K562 (cell line): ENCODE measurements around the gene GPER1. TPM values are rescaled to one million over a fixed set of nuclear protein-coding genes. Genes with fewer than 3 reads are reported as not detected.

Source experiments
- ATF1 ChIP-seq, 2 experiments: fragments of 450-650 bp in 1 of 2; IDR thresholded peaks; 2 replicates each; pipeline ENCODE4 v1.6.1; 2016; ENCODE audit warnings: missing compliant biosample characterization in 1 of 2, missing genetic modification characterization in 1 of 2
- BCLAF1 ChIP-seq, 2 experiments: fragments of 450-650 bp in 1 of 2; IDR thresholded peaks; 2 replicates each; pipeline ENCODE4 v1.6.1; 2011 to 2017; ENCODE audit warnings: low read depth in 2 of 2, antibody characterized with exemption in 1 of 2, borderline replicate concordance in 1 of 2, low read length in 1 of 2, mild to moderate bottlenecking in 1 of 2, mixed read lengths in 1 of 2; ENCODE audit not compliant: control insufficient read depth in 1 of 2
- BHLHE40 ChIP-seq: IDR thresholded peaks from 2 replicates; pipeline ENCODE4 v1.6.1; 2011; ENCODE audit warnings: low read length, improper control_type of control experiment
- CBX3 ChIP-seq, 2 experiments: IDR thresholded peaks; 1 replicate in 1 of 2; 2 replicates in 1 of 2; pipeline ENCODE4 v1.6.1; 2012; ENCODE audit warnings: inconsistent platforms in 2 of 2, low read length in 2 of 2, borderline replicate concordance in 1 of 2, control low read depth in 1 of 2
- CCNT2 ChIP-seq: IDR thresholded peaks from 2 replicates; pipeline ENCODE4 v1.6.1; 2011; ENCODE audit warnings: borderline replicate concordance, low read depth, mild to moderate bottlenecking, moderate library complexity, mixed read lengths, low read length; ENCODE audit not compliant: insufficient read length; ENCODE audit errors: extremely low read depth
- CREB5 ChIP-seq: fragments of 250-450 bp; sonication (Bioruptor Pico); IDR thresholded peaks from 2 replicates; pipeline ENCODE4 v1.5.0; 2020; ENCODE audit warnings: mild to moderate bottlenecking
- CREBBP ChIP-seq: IDR thresholded peaks from one replicate; pipeline ENCODE4 v1.6.1; 2012; ENCODE audit warnings: low read depth, mild to moderate bottlenecking, control low read depth, inconsistent platforms, low read length
- GABPB1 ChIP-seq: sonication (generic); formaldehyde crosslinking; IDR thresholded peaks from 2 replicates; pipeline ENCODE4 v1.8.0; 2022; ENCODE audit warnings: mild to moderate bottlenecking, missing genetic modification reagents
- HLTF ChIP-seq: fragments of 450-650 bp; IDR thresholded peaks from 2 replicates; pipeline ENCODE4 v1.6.1; 2016
- PCBP2 ChIP-seq: fragments of 200-400 bp; formaldehyde crosslinking; IDR thresholded peaks from 2 replicates; pipeline ENCODE4 v1.6.1; 2018; ENCODE audit warnings: low read length, low read depth, mild to moderate bottlenecking, moderate library complexity; ENCODE audit not compliant: poor library complexity, severe bottlenecking
- RNF2 ChIP-seq: sonication (generic); IDR thresholded peaks from 2 replicates; pipeline ENCODE4 v1.6.1; 2016
- SRSF1 ChIP-seq: fragments of 200-400 bp; formaldehyde crosslinking; IDR thresholded peaks from 2 replicates; pipeline ENCODE4 v1.6.1; 2017; ENCODE audit warnings: mild to moderate bottlenecking, low read depth, low read length, moderate library complexity
- THAP12 ChIP-seq: fragments of 250-450 bp; sonication (Bioruptor Pico); IDR thresholded peaks from 2 replicates; pipeline ENCODE4 v1.9.0; 2021; ENCODE audit warnings: mild to moderate bottlenecking, inconsistent platforms
- ZBTB9 ChIP-seq: fragments of 450-650 bp; formaldehyde crosslinking; IDR thresholded peaks from 2 replicates; pipeline ENCODE4 v1.4.0; 2020; ENCODE audit warnings: mild to moderate bottlenecking, moderate library complexity
- ZKSCAN1 ChIP-seq: fragments of 150-350 bp; IDR thresholded peaks from 2 replicates; pipeline ENCODE4 v1.6.1; 2016; ENCODE audit warnings: low read depth, low read length
- ZNF583 ChIP-seq: fragments of 250-450 bp; sonication (Bioruptor Pico); IDR thresholded peaks from 2 replicates; pipeline ENCODE4 v1.4.0; 2020
- ZNF644 ChIP-seq: fragments of 200-800 bp; sonication (Bioruptor generic); IDR thresholded peaks from 2 replicates; pipeline ENCODE4 v1.6.1; 2016; ENCODE audit warnings: low read depth, missing genetic modification characterization, missing compliant biosample characterization
- ZNF655 ChIP-seq: fragments of 250-450 bp; sonication (Bioruptor Pico); IDR thresholded peaks from 2 replicates; pipeline ENCODE4 v1.5.0; 2021
- polyA plus RNA-seq, 8 experiments: library from polyadenylated mRNA; depleted of rRNA in 4 of 8; stranded (reverse) in 5 of 8; unstranded in 3 of 8; fragments of >200 nt; fragmentation: Nextera tagmentation in 2 of 8; fragmentation: Illumina TruSeq in 1 of 8; extraction: Ambion mirVana in 2 of 8; extraction: Trizol in 1 of 8; gene quantifications; 2 replicates each; pipeline versions ENCODE4 v1.2.1 to v1.2.3, GENCODE V29; 2011 to 2014; ENCODE audit warnings: inconsistent platforms in 1 of 8, missing spikeins in 1 of 8
- total RNA-seq, 7 experiments: library from RNA; depleted of rRNA in 6 of 7; stranded (reverse); fragments of >200 nt in 6 of 7; fragmentation: Illumina TruSeq in 2 of 7; extraction: Trizol in 2 of 7; gene quantifications; 2 replicates each; pipeline versions ENCODE4 v1.2.1 to v1.2.3, GENCODE V29; 2011 to 2021; ENCODE audit warnings: low replicate concordance in 1 of 7

GPER1 gene
- total and polyA plus RNA-seq, 9 of the 15 experiments (the other 6 are each of a cell fraction or from before 2014, with no cell fraction given), result 0.04 to 0.09 (median 0.08) TPM; not detected in 6

GRCh38 chr7:1054861-1055450 is 33.0 kb upstream of the GPER1 start (continued):
- TF ChIP-seq ZNF655 (CRISPR knock-in tag) (no peak), ZKSCAN1 (peak; percentile 65; the same call in 1 of the 2 replicates), ZNF583 (CRISPR knock-in tag) (peak; percentile 16; the same call in 1 of the 2 replicates), CREB5 (CRISPR knock-in tag) (no peak), HLTF (no peak), THAP12 (no peak), CREBBP (no peak), RNF2 (no peak; the same call in 1 of the 2 replicates), GABPB1 (CRISPR knock-in tag) (no peak), ZNF644 (tag) (no peak), CCNT2 (no peak), BCLAF1 (IDR thresholded peaks at IDR 0.05; ENCODE audit: borderline replicate concordance in 1 of 2, control insufficient read depth in 1 of 2, low read depth in 2 of 2, low read length in 1 of 2) (no peak), PCBP2 (no peak), ATF1 (CRISPR knock-in tag; IDR thresholded peaks at IDR 0.05) (no peak), ATF1 (tag; IDR thresholded peaks at IDR 0.05) (no peak; the same call in 1 of the 2 replicates), CBX3 (IDR thresholded peaks at IDR 0.05; ENCODE audit: borderline replicate concordance in 1 of 2, low read length in 2 of 2) (peak in 1 of 2 experiments; percentile 66; a peak in 1 of 3 replicates), BHLHE40 (peak; percentile 90), SRSF1 (no peak), ZBTB9 (CRISPR knock-in tag) (0 out of 2 replicates have a peak, but pooled peaks have one; percentile 39)
